GM12878 (cell line): ENCODE data around the gene OR1L1. TPM values are rescaled to one million over a fixed set of nuclear protein-coding genes. Genes with fewer than 3 reads are reported as not detected.

Source experiments
- ATAC-seq: fragments of 200-7000 bp; cut with Tn5 transposase; 3 replicates; pipeline ENCODE4 v1.9.1; 2020; ENCODE audit warnings: mild to moderate bottlenecking, moderate library complexity
- BruUV-seq: library from RNA; stranded (reverse); fragments of 400-500 nt; replicated peaks from 2 replicates; lab custom pipeline; 2021; lab: Mats Ljungman, UMichigan
- CTCF ChIA-PET: fragments of 300-600 bp; sonication (Branson Sonifier 250); formaldehyde crosslinking; extraction: SDS; loops from one replicate; lab custom pipeline; 2021; ENCODE audit warnings: inconsistent platforms; lab: Yijun Ruan, JAX
- POLR2A ChIA-PET: fragments of 350-600 bp; formaldehyde crosslinking; extraction: SDS; loops from one replicate; lab custom pipeline; 2021; ENCODE audit warnings: inconsistent platforms; lab: Charles Lee
- RAD21 ChIA-PET: fragments of 300-600 bp; sonication (Branson Sonifier 250); formaldehyde crosslinking; loops from one replicate; lab custom pipeline; 2023; ENCODE audit warnings: antibody characterized with exemption; ENCODE audit not compliant: unreplicated experiment; lab: Charles Lee
- SMC1A ChIA-PET: fragments of 300-600 bp; sonication (Branson Sonifier 250); formaldehyde crosslinking; loops from one replicate; lab custom pipeline; 2023; ENCODE audit not compliant: unreplicated experiment, uncharacterized antibody; lab: Charles Lee
- DNase-seq: peaks from one replicate; pipeline ENCODE4 v3.0.0-alpha.2; 2011; ENCODE audit warnings: low read depth, low spot score
- FAIRE-seq: peaks from 3 replicates; lab custom pipeline; 2011; peaks lifted over from hg19 to GRCh38; lab: Jason Lieb, UNC
- H2AFZ ChIP-seq: 2 replicates; pipeline ENCODE4 v1.6.0; 2011; ENCODE audit warnings: low read depth, low read length, control low read depth; ENCODE audit not compliant: control insufficient read depth
- H3K27ac ChIP-seq: 2 replicates; pipeline ENCODE4 v1.5.1; 2011; ENCODE audit warnings: control low read depth; ENCODE audit not compliant: control insufficient read depth, insufficient read depth
- H3K27me3 ChIP-seq, 2 experiments: replicated peaks in 1 of 2; 2 replicates each; pipeline versions ENCODE4 v1.6.0 to v1.6.1; 2011; ENCODE audit warnings: low read length in 1 of 2; ENCODE audit not compliant: control insufficient read depth in 2 of 2, insufficient read depth in 2 of 2
- H3K36me3 ChIP-seq, 2 experiments: 2 replicates each; pipeline ENCODE4 v1.5.1; 2011; ENCODE audit warnings: low read length in 1 of 2; ENCODE audit not compliant: control insufficient read depth in 2 of 2, insufficient read depth in 2 of 2
- H3K4me1 ChIP-seq: 2 replicates; pipeline ENCODE4 v1.6.1; 2011; ENCODE audit warnings: mild to moderate bottlenecking, low read length, moderate library complexity, mixed read lengths; ENCODE audit not compliant: control insufficient read depth, insufficient read depth
- H3K4me2 ChIP-seq: 2 replicates; pipeline ENCODE4 v1.6.0; 2011; ENCODE audit warnings: control low read depth; ENCODE audit not compliant: control insufficient read depth, insufficient read depth
- H3K4me3 ChIP-seq: fragments of 200-600 bp; sonication (generic); 2 replicates; pipeline ENCODE4 v1.5.1; 2016
- H3K79me2 ChIP-seq: 2 replicates; pipeline ENCODE4 v1.6.0; 2011; ENCODE audit warnings: low read length; ENCODE audit not compliant: control insufficient read depth, insufficient read depth
- H3K9ac ChIP-seq: 2 replicates; pipeline ENCODE4 v1.8.0; 2011; ENCODE audit warnings: low read length, control low read depth, mixed read lengths; ENCODE audit not compliant: control insufficient read depth, insufficient read depth
- H3K9me3 ChIP-seq: replicated peaks from 3 replicates; pipeline ENCODE4 v1.5.1; 2011; ENCODE audit warnings: mild to moderate bottlenecking, low read length; ENCODE audit not compliant: control insufficient read depth, insufficient read depth
- H4K20me1 ChIP-seq: 2 replicates; pipeline ENCODE4 v1.6.0; 2011; ENCODE audit not compliant: control insufficient read depth, insufficient read depth
- CBX5 ChIP-seq: sonication (generic); IDR thresholded peaks from 2 replicates; pipeline ENCODE4 v1.6.1; 2016; ENCODE audit warnings: low read depth, moderate library complexity, mild to moderate bottlenecking, inconsistent platforms
- CHD1 ChIP-seq: IDR thresholded peaks from 2 replicates; pipeline ENCODE4 v1.6.1; 2012; ENCODE audit warnings: low read depth, low read length, improper control_type of control experiment
- E4F1 ChIP-seq: fragments of 450-650 bp; IDR thresholded peaks from 2 replicates; pipeline ENCODE4 v1.6.1; 2018; ENCODE audit warnings: borderline replicate concordance, mild to moderate bottlenecking; ENCODE audit not compliant: partially characterized antibody
- MTA3 ChIP-seq: IDR thresholded peaks from 2 replicates; pipeline ENCODE4 v1.6.1; 2012; ENCODE audit warnings: low read length, inconsistent platforms, borderline replicate concordance
- SMC3 ChIP-seq: IDR thresholded peaks from 2 replicates; pipeline ENCODE4 v1.6.1; 2011; ENCODE audit warnings: low read length, improper control_type of control experiment, borderline replicate concordance
- whole genome bisulfite sequencing: methylation state at CpG from one replicate; pipeline ENCODE4 v1.1.6; 2016; ENCODE audit warnings: low lambda C conversion rate; ENCODE audit not compliant: insufficient replicate concordance, insufficient coverage; ENCODE audit errors: missing lambda C conversion rate; 5-methylcytosine and 5-hydroxymethylcytosine counted together
- in situ Hi-C: fragments of 300-500 bp; cut with MboI; formaldehyde crosslinking; loops from 9 replicates; pipeline ENCODE4 v1.14.3; 2018; ENCODE audit warnings: mixed read lengths
- intact Hi-C: fragments of 100-400 bp; cut with micrococcal nuclease; formaldehyde crosslinking; loops from one replicate; pipeline ENCODE4 v1.14.2; 2022; ENCODE audit not compliant: unreplicated experiment
- polyA plus RNA-seq, 11 experiments: library from polyadenylated mRNA; depleted of rRNA in 4 of 11; unstranded in 6 of 11; stranded (reverse) in 5 of 11; fragments of >200 nt; fragmentation: Nextera tagmentation in 4 of 11; fragmentation: Illumina TruSeq in 1 of 11; extraction: Ambion mirVana in 4 of 11; extraction: Trizol in 1 of 11; gene quantifications; 1 replicate in 1 of 11; 2 replicates in 10 of 11; pipeline versions ENCODE4 v1.2.1 to v1.2.3, GENCODE V29; 2011 to 2016; ENCODE audit warnings: inconsistent platforms in 2 of 11, missing spikeins in 2 of 11, low read depth in 1 of 11
- total RNA-seq, 4 experiments: library from RNA; depleted of rRNA in 3 of 4; stranded (reverse); fragments of >200 nt in 3 of 4; fragmentation: Illumina TruSeq in 1 of 4; extraction: Trizol in 1 of 4; gene quantifications; 2 replicates each; pipeline versions ENCODE4 v1.2.1 to v1.2.3, GENCODE V29; 2013 to 2021

The OR1L1 gene
- total and polyA plus RNA-seq, 10 of the 15 experiments (the other 5 are each of a cell fraction or from before 2014, with no cell fraction given), result not detected

- DNase-seq (no peak), ATAC-seq (no peak), FAIRE-seq (no peak)
- no peak overlapping the region for H2AFZ ChIP-seq
- H3K27ac ChIP-seq, result no peak overlapping the region
- POLR2A ChIA-PET, result no interaction called here
- no peaks in the 10 kb centered on the region for H4K20me1 ChIP-seq
- SMC1A ChIA-PET, result no interaction called here
- intact Hi-C loops (no loop called here), in situ Hi-C loops (no loop called here)
- no peaks in the 10 kb centered on the region for H3K9me3 ChIP-seq
- no peak overlapping the region for H3K4me3 ChIP-seq
- H3K9ac ChIP-seq, result no peak overlapping the region
- H3K79me2 ChIP-seq, result no peaks in the 10 kb centered on the region
- H3K4me1 ChIP-seq, result no peaks in the 10 kb centered on the region
- TF ChIP-seq E4F1 (no peak), CBX5 (0 out of 2 replicates have a peak, but pooled peaks have one; percentile 40)
- no peak overlapping the region for H3K4me2 ChIP-seq
- CTCF ChIA-PET, result no interaction called here
- RAD21 ChIA-PET, result no interaction called here
- no peaks in the 10 kb centered on the region for H3K27me3 ChIP-seq
- no peaks in the 10 kb centered on the region for H3K36me3 ChIP-seq
- no TSS peak for BruUV-seq
These were observed 23.3 kb downstream of the OR1L1 start for GRCh38 chr9:122684851-122685250.

- Histone ChIP-seq H3K9me3 (no peaks in the 10 kb centered on the region), H3K4me2 (no peak overlapping the region), H3K27ac (no peak overlapping the region), H3K9ac (no peak overlapping the region), H2AFZ (no peak overlapping the region), H3K79me2 (no peaks in the 10 kb centered on the region), H3K27me3 (no peaks in the 10 kb centered on the region), H3K4me3 (no peak overlapping the region), H3K36me3 (no peaks in the 10 kb centered on the region), H4K20me1 (no peaks in the 10 kb centered on the region), H3K4me1 (no peaks in the 10 kb centered on the region)
- DNase-seq (no peak), ATAC-seq (no peak), FAIRE-seq (no peak)
- ChIA-PET RAD21 (no interaction called here), CTCF (no interaction called here), SMC1A (no interaction called here), POLR2A (no interaction called here)
- intact Hi-C loops, result no loop called here
- TF ChIP-seq SMC3 (no peak), MTA3 (no peak), CHD1 (no peak)
- WGBS, result 100% methylated on average over 1 of the region's 1 CpG
- no TSS peak for BruUV-seq
- in situ Hi-C loops, result no loop called here
These were observed 34.2 kb downstream of the OR1L1 start for GRCh38 chr9:122695696-122696095.

Other genes with a start within 250 kb of the OR1L1 start
Only the 7 nearest of the 15 such genes appear.
- 0.11 TPM in 1 of 2 replicates, not detected in the other for gene OR1N2, start 108.6 kb upstream of the OR1L1 start, total RNA-seq (2014; rRNA removed)
- not detected in 2 replicates for gene OR1N2, start 108.6 kb upstream of the OR1L1 start, total RNA-seq (2014; rRNA removed; fragmentation: Illumina TruSeq; extraction: Trizol)
- gene OR1N2, start 108.6 kb upstream of the OR1L1 start, total RNA-seq (2021), result not detected in 2 replicates
- gene OR1N2, start 108.6 kb upstream of the OR1L1 start, polyA plus RNA-seq (2011; rRNA removed), result 0.08 TPM in 1 of 2 replicates, not detected in the other
- not detected in 2 replicates for gene OR1N2, start 108.6 kb upstream of the OR1L1 start, polyA plus RNA-seq (2014; fragmentation: Illumina TruSeq; extraction: Trizol)
- gene OR1N2, start 108.6 kb upstream of the OR1L1 start, polyA plus RNA-seq (2014; fragmentation: Nextera tagmentation; extraction: Ambion mirVana), result not detected
- not detected in 2 replicates for gene OR1N2, start 108.6 kb upstream of the OR1L1 start, polyA plus RNA-seq (2014; rRNA removed)
- not detected for gene OR1N2, start 108.6 kb upstream of the OR1L1 start, polyA plus RNA-seq (2016; fragmentation: Nextera tagmentation; extraction: Ambion mirVana)
- gene OR1L8, start 78.3 kb upstream of the OR1L1 start, total RNA-seq (2014; rRNA removed), result not detected in 2 replicates
- gene OR1L8, start 78.3 kb upstream of the OR1L1 start, total RNA-seq (2014; rRNA removed; fragmentation: Illumina TruSeq; extraction: Trizol), result not detected in 2 replicates
- gene OR1L8, start 78.3 kb upstream of the OR1L1 start, total RNA-seq (2021), result not detected in 2 replicates
- not detected in 2 replicates for gene OR1L8, start 78.3 kb upstream of the OR1L1 start, polyA plus RNA-seq (2011; rRNA removed)
- gene OR1L8, start 78.3 kb upstream of the OR1L1 start, polyA plus RNA-seq (2014; fragmentation: Illumina TruSeq; extraction: Trizol), result not detected in 2 replicates
- gene OR1L8, start 78.3 kb upstream of the OR1L1 start, polyA plus RNA-seq (2014; fragmentation: Nextera tagmentation; extraction: Ambion mirVana), result not detected
- not detected in 2 replicates for gene OR1L8, start 78.3 kb upstream of the OR1L1 start, polyA plus RNA-seq (2014; rRNA removed)
- gene OR1L8, start 78.3 kb upstream of the OR1L1 start, polyA plus RNA-seq (2016; fragmentation: Nextera tagmentation; extraction: Ambion mirVana), result not detected
- not detected in 2 replicates for gene OR1Q1, start 47.0 kb upstream of the OR1L1 start, total RNA-seq (2014; rRNA removed)
- gene OR1Q1, start 47.0 kb upstream of the OR1L1 start, total RNA-seq (2014; rRNA removed; fragmentation: Illumina TruSeq; extraction: Trizol), result not detected in 2 replicates
- not detected in 2 replicates for gene OR1Q1, start 47.0 kb upstream of the OR1L1 start, total RNA-seq (2021)
- 0.29 TPM in 1 of 2 replicates, not detected in the other for gene OR1Q1, start 47.0 kb upstream of the OR1L1 start, polyA plus RNA-seq (2011; rRNA removed)
- gene OR1Q1, start 47.0 kb upstream of the OR1L1 start, polyA plus RNA-seq (2014; fragmentation: Illumina TruSeq; extraction: Trizol), result not detected in 2 replicates
- not detected for gene OR1Q1, start 47.0 kb upstream of the OR1L1 start, polyA plus RNA-seq (2014; fragmentation: Nextera tagmentation; extraction: Ambion mirVana)
- gene OR1Q1, start 47.0 kb upstream of the OR1L1 start, polyA plus RNA-seq (2014; rRNA removed), result not detected in 2 replicates
- not detected for gene OR1Q1, start 47.0 kb upstream of the OR1L1 start, polyA plus RNA-seq (2016; fragmentation: Nextera tagmentation; extraction: Ambion mirVana)
- not detected in 2 replicates for gene OR1B1, start 4.1 kb upstream of the OR1L1 start, total RNA-seq (2014; rRNA removed)
- gene OR1B1, start 4.1 kb upstream of the OR1L1 start, total RNA-seq (2014; rRNA removed; fragmentation: Illumina TruSeq; extraction: Trizol), result not detected in 2 replicates
- gene OR1B1, start 4.1 kb upstream of the OR1L1 start, total RNA-seq (2021), result not detected in 2 replicates
- not detected in 2 replicates for gene OR1B1, start 4.1 kb upstream of the OR1L1 start, polyA plus RNA-seq (2011; rRNA removed)
- gene OR1B1, start 4.1 kb upstream of the OR1L1 start, polyA plus RNA-seq (2014; fragmentation: Illumina TruSeq; extraction: Trizol), result not detected in 2 replicates
- not detected for gene OR1B1, start 4.1 kb upstream of the OR1L1 start, polyA plus RNA-seq (2014; fragmentation: Nextera tagmentation; extraction: Ambion mirVana)
- gene OR1B1, start 4.1 kb upstream of the OR1L1 start, polyA plus RNA-seq (2014; rRNA removed), result not detected in 2 replicates
- gene OR1B1, start 4.1 kb upstream of the OR1L1 start, polyA plus RNA-seq (2016; fragmentation: Nextera tagmentation; extraction: Ambion mirVana), result not detected
- not detected in 2 replicates for gene OR1L3, start 13.4 kb downstream of the OR1L1 start, total RNA-seq (2014; rRNA removed)
- gene OR1L3, start 13.4 kb downstream of the OR1L1 start, total RNA-seq (2014; rRNA removed; fragmentation: Illumina TruSeq; extraction: Trizol), result not detected in 2 replicates
- gene OR1L3, start 13.4 kb downstream of the OR1L1 start, total RNA-seq (2021), result not detected in 2 replicates
- gene OR1L3, start 13.4 kb downstream of the OR1L1 start, polyA plus RNA-seq (2011; rRNA removed), result 0.07 TPM in 1 of 2 replicates, not detected in the other
- not detected in 2 replicates for gene OR1L3, start 13.4 kb downstream of the OR1L1 start, polyA plus RNA-seq (2014; fragmentation: Illumina TruSeq; extraction: Trizol)
- not detected for gene OR1L3, start 13.4 kb downstream of the OR1L1 start, polyA plus RNA-seq (2014; fragmentation: Nextera tagmentation; extraction: Ambion mirVana)
- gene OR1L3, start 13.4 kb downstream of the OR1L1 start, polyA plus RNA-seq (2014; rRNA removed), result not detected in 2 replicates
- not detected for gene OR1L3, start 13.4 kb downstream of the OR1L1 start, polyA plus RNA-seq (2016; fragmentation: Nextera tagmentation; extraction: Ambion mirVana)
- not detected in 2 replicates for gene OR1L4, start 62.3 kb downstream of the OR1L1 start, total RNA-seq (2014; rRNA removed)
- not detected in 2 replicates for gene OR1L4, start 62.3 kb downstream of the OR1L1 start, total RNA-seq (2014; rRNA removed; fragmentation: Illumina TruSeq; extraction: Trizol)
- not detected in 2 replicates for gene OR1L4, start 62.3 kb downstream of the OR1L1 start, total RNA-seq (2021)
- not detected in 2 replicates for gene OR1L4, start 62.3 kb downstream of the OR1L1 start, polyA plus RNA-seq (2011; rRNA removed)
- gene OR1L4, start 62.3 kb downstream of the OR1L1 start, polyA plus RNA-seq (2014; fragmentation: Illumina TruSeq; extraction: Trizol), result not detected in 2 replicates
- not detected for gene OR1L4, start 62.3 kb downstream of the OR1L1 start, polyA plus RNA-seq (2014; fragmentation: Nextera tagmentation; extraction: Ambion mirVana)
- not detected in 2 replicates for gene OR1L4, start 62.3 kb downstream of the OR1L1 start, polyA plus RNA-seq (2014; rRNA removed)
- gene OR1L4, start 62.3 kb downstream of the OR1L1 start, polyA plus RNA-seq (2016; fragmentation: Nextera tagmentation; extraction: Ambion mirVana), result not detected
- gene OR1L6, start 80.6 kb downstream of the OR1L1 start, total RNA-seq (2014; rRNA removed), result not detected in 2 replicates
- gene OR1L6, start 80.6 kb downstream of the OR1L1 start, total RNA-seq (2014; rRNA removed; fragmentation: Illumina TruSeq; extraction: Trizol), result not detected in 2 replicates
- gene OR1L6, start 80.6 kb downstream of the OR1L1 start, total RNA-seq (2021), result not detected in 2 replicates
- not detected in 2 replicates for gene OR1L6, start 80.6 kb downstream of the OR1L1 start, polyA plus RNA-seq (2011; rRNA removed)
- gene OR1L6, start 80.6 kb downstream of the OR1L1 start, polyA plus RNA-seq (2014; fragmentation: Illumina TruSeq; extraction: Trizol), result not detected in 2 replicates
- gene OR1L6, start 80.6 kb downstream of the OR1L1 start, polyA plus RNA-seq (2014; fragmentation: Nextera tagmentation; extraction: Ambion mirVana), result not detected
- gene OR1L6, start 80.6 kb downstream of the OR1L1 start, polyA plus RNA-seq (2014; rRNA removed), result not detected in 2 replicates
- gene OR1L6, start 80.6 kb downstream of the OR1L1 start, polyA plus RNA-seq (2016; fragmentation: Nextera tagmentation; extraction: Ambion mirVana), result not detected